Neuronal stem cell (in vitro differentiated cells): ENCODE results near the gene MAML2.

ENCODE experiments used
- DNase-seq: peaks from one replicate; pipeline ENCODE4 v3.0.0-alpha.2; 2013; ENCODE audit warnings: low spot score
- H2AFZ ChIP-seq: one replicate; pipeline ENCODE4 v1.6.1; 2013; ENCODE audit warnings: mild to moderate bottlenecking, low read length, inconsistent platforms
- H2AK5ac ChIP-seq: 2 replicates; pipeline ENCODE4 v1.6.1; 2013; ENCODE audit warnings: low read depth, mild to moderate bottlenecking, inconsistent platforms, low read length, moderate library complexity, mixed read lengths
- H2BK120ac ChIP-seq: 2 replicates; pipeline ENCODE4 v1.6.1; 2013; ENCODE audit warnings: low read depth, mild to moderate bottlenecking, inconsistent platforms, low read length, moderate library complexity, mixed read lengths
- H2BK12ac ChIP-seq: one replicate; pipeline ENCODE4 v1.6.1; 2013; ENCODE audit warnings: low read length, inconsistent platforms
- H2BK15ac ChIP-seq: 2 replicates; pipeline ENCODE4 v1.6.1; 2013; ENCODE audit warnings: mild to moderate bottlenecking, low read length, inconsistent platforms, mixed read lengths
- H2BK5ac ChIP-seq: one replicate; pipeline ENCODE4 v1.6.1; 2013; ENCODE audit warnings: inconsistent platforms, mild to moderate bottlenecking, low read length, moderate library complexity
- H3K14ac ChIP-seq: one replicate; pipeline ENCODE4 v1.6.1; 2013; ENCODE audit warnings: low read length, inconsistent platforms
- H3K18ac ChIP-seq: 2 replicates; pipeline ENCODE4 v1.6.1; 2013; ENCODE audit warnings: low read length, inconsistent platforms
- H3K23ac ChIP-seq: 2 replicates; pipeline ENCODE4 v1.6.1; 2013; ENCODE audit warnings: low read depth, mild to moderate bottlenecking, mixed read lengths, low read length, inconsistent platforms; ENCODE audit not compliant: poor library complexity
- H3K27ac ChIP-seq: replicated peaks from 3 replicates; pipeline ENCODE4 v1.5.1; 2013; ENCODE audit warnings: low read length, inconsistent platforms
- H3K27me3 ChIP-seq, 3 experiments: 2 replicates each; pipeline ENCODE4 v1.6.1; 2013; ENCODE audit warnings: low read length in 3 of 3, mild to moderate bottlenecking in 2 of 3, inconsistent platforms in 1 of 3, low read depth in 1 of 3, mixed read lengths in 1 of 3, moderate library complexity in 1 of 3; ENCODE audit not compliant: control insufficient read depth in 3 of 3, insufficient read depth in 3 of 3
- H3K36me3 ChIP-seq, 2 donors: replicated peaks in 1 of 2; 2 replicates each; pipeline ENCODE4 v1.6.1; 2013; ENCODE audit warnings: low read length in 2 of 2; ENCODE audit not compliant: control insufficient read depth in 2 of 2, insufficient read depth in 2 of 2
- H3K4ac ChIP-seq: 2 replicates; pipeline ENCODE4 v1.6.1; 2013; ENCODE audit warnings: inconsistent platforms, mild to moderate bottlenecking, low read length, moderate library complexity
- H3K4me1 ChIP-seq, 2 donors: 1 replicate in 1 of 2; 2 replicates in 1 of 2; pipeline ENCODE4 v1.6.1; 2013; ENCODE audit warnings: low read length in 2 of 2, low read depth in 1 of 2; ENCODE audit not compliant: control insufficient read depth in 2 of 2, insufficient read depth in 1 of 2
- H3K4me2 ChIP-seq: one replicate; pipeline ENCODE4 v1.6.1; 2013; ENCODE audit warnings: mild to moderate bottlenecking, low read length, inconsistent platforms; ENCODE audit not compliant: insufficient read depth, poor library complexity, severe bottlenecking
- H3K4me3 ChIP-seq, 2 donors: 2 replicates each; pipeline ENCODE4 v1.5.1; 2013; ENCODE audit warnings: low read length in 2 of 2, mild to moderate bottlenecking in 2 of 2, inconsistent platforms in 1 of 2, moderate library complexity in 1 of 2
- H3K79me1 ChIP-seq: one replicate; pipeline ENCODE4 v1.6.1; 2013; ENCODE audit warnings: low read depth, mild to moderate bottlenecking, inconsistent platforms, low read length, moderate library complexity
- H3K9ac ChIP-seq: one replicate; pipeline ENCODE4 v1.6.1; 2013; ENCODE audit warnings: mild to moderate bottlenecking, low read depth, low read length, inconsistent platforms; ENCODE audit not compliant: poor library complexity
- H3K9me3 ChIP-seq, 2 donors: replicated peaks in 1 of 2; 2 replicates each; pipeline versions ENCODE3 to v1.6.1; 2013; ENCODE audit warnings: low read length in 2 of 2, mild to moderate bottlenecking in 2 of 2, inconsistent platforms in 1 of 2, low read depth in 1 of 2, mixed read lengths in 1 of 2, moderate library complexity in 1 of 2; ENCODE audit not compliant: control insufficient read depth in 2 of 2, insufficient read depth in 1 of 2
- H4K8ac ChIP-seq: one replicate; pipeline ENCODE4 v1.6.1; 2013; ENCODE audit warnings: low read depth, mild to moderate bottlenecking, inconsistent platforms, low read length, moderate library complexity
- H4K91ac ChIP-seq: one replicate; pipeline ENCODE4 v1.6.1; 2013; ENCODE audit warnings: low read length, low read depth, mild to moderate bottlenecking, inconsistent platforms; ENCODE audit not compliant: poor library complexity
- WGBS, 2 donors: extraction: QIAGEN DNeasy Blood & Tissue Kit; methylation state at CpG; one replicate each; pipeline ENCODE4 v1.1.7; 2013; ENCODE audit warnings: missing lambda C conversion rate in 2 of 2, mixed read lengths in 1 of 2; ENCODE audit not compliant: insufficient read length in 2 of 2, insufficient replicate concordance in 1 of 2; ENCODE audit errors: extremely low coverage in 2 of 2; 5-methylcytosine and 5-hydroxymethylcytosine counted together

Gene MAML2

DNA sequence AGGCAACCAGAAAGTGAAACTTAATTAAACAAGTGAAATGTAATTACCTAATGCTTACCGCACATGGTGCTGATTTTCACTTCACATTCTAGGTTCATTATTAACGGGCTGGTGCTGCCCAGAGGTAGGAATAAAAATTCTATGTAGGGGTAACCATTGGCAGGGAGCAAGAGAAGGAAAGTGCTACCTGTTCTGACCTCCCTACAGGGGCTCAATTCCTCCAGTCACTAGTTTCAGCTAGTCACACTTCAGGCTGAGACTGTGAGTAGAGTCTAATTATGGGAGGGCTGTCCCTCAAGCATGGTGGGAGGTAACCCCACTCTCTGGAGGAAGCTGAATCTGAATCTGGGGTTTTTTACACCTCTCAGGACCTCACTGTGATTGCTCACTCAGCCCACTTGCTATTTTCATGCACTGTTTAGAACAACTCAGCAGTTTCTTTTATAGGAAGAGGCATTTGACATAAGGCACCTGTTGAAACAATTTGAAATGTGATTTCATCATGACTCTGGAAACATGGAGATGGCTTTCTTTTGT is 75.4 kb downstream of the MAML2 start:
- Histone ChIP-seq H2AFZ (no peak overlapping the region), H3K23ac (no peak overlapping the region), H4K91ac (no peak overlapping the region), H3K79me1 (no peaks in the 10 kb centered on the region), H4K8ac (no peak overlapping the region), H2BK5ac (no peak overlapping the region), H3K9me3 (peaks cover 0 to 17% of the 10 kb centered on the region in 2 donors), H3K4me1 (peaks cover 0 to 2% of the 10 kb centered on the region in 2 donors), H3K4ac (no peak overlapping the region), H3K27ac (no peak overlapping the region), H2BK120ac (no peak overlapping the region), H2AK5ac (no peak overlapping the region), H3K36me3 (peaks cover 0 to 7% of the 10 kb centered on the region in 2 donors), H3K27me3 (no peaks in the 10 kb centered on the region), H3K9ac (no peak overlapping the region), H2BK12ac (no peak overlapping the region), H2BK15ac (no peak overlapping the region), H3K18ac (no peak overlapping the region), H3K4me3 (no peak overlapping the region), H3K4me2 (no peak overlapping the region), H3K14ac (no peak overlapping the region)
- no peak for DNase-seq
- WGBS, 2 donors, result no CpG with 5 or more reads among the region's 2 CpGs

DNA sequence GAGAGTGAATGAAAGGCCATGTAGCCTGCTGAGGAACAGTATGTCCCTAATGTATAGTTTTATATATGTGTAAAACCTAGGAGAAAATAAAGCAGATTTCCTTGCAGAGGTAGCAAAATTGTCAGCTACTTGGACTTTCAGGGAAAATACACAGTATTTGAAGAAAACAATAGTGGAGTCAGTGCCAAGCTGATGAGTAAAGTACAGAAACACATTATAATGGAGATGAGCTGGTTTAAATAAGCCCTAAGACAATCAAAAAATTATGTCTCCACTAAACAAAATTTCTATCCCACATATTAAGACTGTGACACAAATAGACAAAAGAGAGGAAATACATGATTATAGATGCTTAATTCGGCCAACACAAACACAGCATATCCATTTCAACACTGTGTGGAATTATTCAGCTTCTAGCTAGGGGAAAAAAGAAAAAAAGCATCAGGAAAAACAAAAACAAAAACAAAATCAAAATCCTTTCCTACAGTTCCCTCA is 75.9 kb downstream of the MAML2 start:
- H3K18ac ChIP-seq, result no peak overlapping the region
- H4K8ac ChIP-seq, result no peak overlapping the region
- no peak overlapping the region for H2BK5ac ChIP-seq
- H3K27me3 ChIP-seq, result no peaks in the 10 kb centered on the region
- no peak for DNase-seq
- no peak overlapping the region for H3K4me2 ChIP-seq
- H3K79me1 ChIP-seq, result no peaks in the 10 kb centered on the region
- no peak overlapping the region for H2BK120ac ChIP-seq
- no peak overlapping the region for H4K91ac ChIP-seq
- H3K9ac ChIP-seq, result no peak overlapping the region
- no peak overlapping the region for H3K14ac ChIP-seq
- no peak overlapping the region for H2BK12ac ChIP-seq
- no peak overlapping the region for H2AFZ ChIP-seq
- H3K36me3 ChIP-seq, result peaks cover 0 to 7% of the 10 kb centered on the region in 2 donors
- peaks cover 0 to 12% of the 10 kb centered on the region in 2 donors for H3K9me3 ChIP-seq
- WGBS, 2 donors, result no CpG with 5 or more reads among the region's 1 CpG
- no peak overlapping the region for H2BK15ac ChIP-seq
- no peak overlapping the region for H2AK5ac ChIP-seq
- no peaks in the 10 kb centered on the region for H3K4me1 ChIP-seq
- no peak overlapping the region for H3K23ac ChIP-seq
- H3K4me3 ChIP-seq, result no peak overlapping the region
- H3K4ac ChIP-seq, result no peak overlapping the region
- no peak overlapping the region for H3K27ac ChIP-seq

DNA sequence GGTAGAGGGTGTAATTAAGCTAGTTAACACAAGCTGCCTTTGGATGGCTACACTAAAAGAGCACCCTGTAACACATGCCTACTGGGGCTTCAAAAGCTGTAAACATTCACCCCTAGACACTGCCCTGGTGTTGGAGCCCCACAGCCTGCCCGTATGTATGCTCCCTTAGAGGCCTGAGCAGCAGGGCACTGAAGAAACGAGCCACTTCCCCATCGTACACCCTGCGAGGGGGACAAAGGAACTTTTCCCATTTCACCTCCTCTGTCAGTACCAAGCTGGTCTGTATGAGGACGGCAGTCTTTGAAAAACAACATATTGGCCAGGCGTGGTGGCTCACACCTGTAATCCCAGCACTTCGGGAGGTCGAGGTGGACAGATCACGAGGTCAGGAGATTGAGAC is 77.0 kb downstream of the MAML2 start:
- H3K27me3 ChIP-seq, result no peaks in the 10 kb centered on the region
- H3K9me3 ChIP-seq, result peaks cover 0 to 8% of the 10 kb centered on the region in 2 donors
- no peak overlapping the region for H4K8ac ChIP-seq
- no CpG with 5 or more reads among the region's 9 CpGs for WGBS, 2 donors
- DNase-seq, result no peak
- H3K14ac ChIP-seq, result no peak overlapping the region
- H3K23ac ChIP-seq, result peak overlapping the region; percentile 32
- H2BK12ac ChIP-seq, result no peak overlapping the region
- no peaks in the 10 kb centered on the region for H3K79me1 ChIP-seq
- H2BK120ac ChIP-seq, result no peak overlapping the region
- H2AFZ ChIP-seq, result no peak overlapping the region
- peak overlapping the region; percentile 12 for H3K9ac ChIP-seq
- H4K91ac ChIP-seq, result peak overlapping the region; percentile 22
- no peak overlapping the region for H2BK5ac ChIP-seq
- H2AK5ac ChIP-seq, result no peak overlapping the region
- no peak overlapping the region for H3K4me2 ChIP-seq
- no peaks in the 10 kb centered on the region for H3K4me1 ChIP-seq
- H3K4ac ChIP-seq, result peak overlapping the region; percentile 26
- H3K36me3 ChIP-seq, result peaks cover 0 to 4% of the 10 kb centered on the region in 2 donors
- no peak overlapping the region for H3K4me3 ChIP-seq
- H3K18ac ChIP-seq, result no peak overlapping the region
- no peak overlapping the region for H3K27ac ChIP-seq
- no peak overlapping the region for H2BK15ac ChIP-seq

DNA sequence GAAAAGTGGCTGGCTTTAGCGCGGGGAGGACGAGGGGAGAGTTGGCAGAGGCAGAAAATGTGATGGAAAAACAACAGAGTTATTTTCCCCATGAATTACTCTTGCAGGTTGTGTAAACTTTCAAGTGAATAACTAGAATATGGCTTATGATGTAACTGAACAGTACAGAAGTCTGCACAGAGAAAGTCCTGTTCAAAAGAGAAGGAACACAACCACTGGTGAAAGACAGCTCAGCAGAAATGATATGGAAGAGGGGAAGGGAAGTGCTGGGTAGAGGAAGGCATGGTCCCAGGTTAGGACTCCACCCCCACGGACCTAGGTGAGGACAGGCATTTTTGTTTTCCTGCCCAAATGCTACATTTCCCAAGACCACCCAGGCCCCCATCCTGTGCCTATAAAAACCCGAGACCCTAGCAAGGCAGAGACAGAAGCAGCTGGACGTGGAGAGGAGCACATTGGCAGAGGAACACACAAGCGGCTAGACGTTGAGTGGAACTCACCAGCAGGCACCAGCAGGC is 77.7 kb downstream of the MAML2 start:
- no peak overlapping the region for H2BK120ac ChIP-seq
- no peak overlapping the region for H2AK5ac ChIP-seq
- peaks cover 0 to 8% of the 10 kb centered on the region in 2 donors for H3K9me3 ChIP-seq
- no peak overlapping the region for H3K4me3 ChIP-seq
- H2BK15ac ChIP-seq, result no peak overlapping the region
- H3K4me2 ChIP-seq, result no peak overlapping the region
- H2BK5ac ChIP-seq, result no peak overlapping the region
- no peaks in the 10 kb centered on the region for H3K4me1 ChIP-seq
- H2BK12ac ChIP-seq, result no peak overlapping the region
- no peak overlapping the region for H3K9ac ChIP-seq
- H4K8ac ChIP-seq, result no peak overlapping the region
- H3K27ac ChIP-seq, result no peak overlapping the region
- H2AFZ ChIP-seq, result no peak overlapping the region
- no peak overlapping the region for H3K23ac ChIP-seq
- DNase-seq, result no peak
- no peak overlapping the region for H4K91ac ChIP-seq
- H3K27me3 ChIP-seq, result no peaks in the 10 kb centered on the region
- no peak overlapping the region for H3K14ac ChIP-seq
- H3K36me3 ChIP-seq, result no peaks in the 10 kb centered on the region
- H3K18ac ChIP-seq, result peak overlapping the region; percentile 86
- no peaks in the 10 kb centered on the region for H3K79me1 ChIP-seq
- no CpG with 5 or more reads among the region's 8 CpGs for WGBS, 2 donors
- H3K4ac ChIP-seq, result no peak overlapping the region
